Measurements from ENCODE around the gene CHERP. TPM values are rescaled to one million over a fixed set of nuclear protein-coding genes. Genes with fewer than 3 reads are reported as not detected.

The CHERP gene
- total and polyA plus RNA-seq, 2 of the 13 experiments (the other 11 are each of a cell fraction or from before 2014, with no cell fraction given): 4.3 to 5.4 TPM

GRCh38 chr19:16470911-16471811 is 71.1 kb downstream of the CHERP start (continued):
- 0 out of 2 replicates have a peak, but pooled peaks have one; percentile 7 for TF ChIP-seq ZHX1 (CRISPR knock-in tag; IDR thresholded peaks at IDR 0.05; ENCODE audit: low read depth)
- TF ChIP-seq ZNF354B (CRISPR knock-in tag; IDR thresholded peaks at IDR 0.05): no peak
- no peak for TF ChIP-seq ZBTB8A (CRISPR knock-in tag; IDR thresholded peaks at IDR 0.05; ENCODE audit: borderline replicate concordance, low read depth)
- TF ChIP-seq CEBPG (CRISPR knock-in tag; IDR thresholded peaks at IDR 0.05): no peak
- no peak for TF ChIP-seq MAZ (IDR thresholded peaks at IDR 0.05; ENCODE audit: borderline replicate concordance, low read depth, low read length)
- peak; percentile 7; the same call in 1 of the 2 replicates for TF ChIP-seq MAZ (CRISPR knock-in tag; IDR thresholded peaks at IDR 0.05; ENCODE audit: low read depth)
- 0 out of 2 replicates have a peak, but pooled peaks have one; percentile 27 for TF ChIP-seq ZNF274 (CRISPR knock-in tag; IDR thresholded peaks at IDR 0.05)
- TF ChIP-seq ZNF574 (CRISPR knock-in tag; IDR thresholded peaks at IDR 0.05): 0 out of 2 replicates have a peak, but pooled peaks have one; percentile 3
- peak; percentile 23 for TF ChIP-seq AGO2 (optimal IDR thresholded peaks at IDR 0.05; ENCODE audit: low read depth, low read length)
- TF ChIP-seq ZNF768 (CRISPR knock-in tag; IDR thresholded peaks at IDR 0.05): peak; percentile 26; the same call in 1 of the 2 replicates

Data from HepG2 (cell line).